ENCODE measurements around the gene CUBN. TPM values are rescaled to one million over a fixed set of nuclear protein-coding genes. Genes with fewer than 3 reads are reported as not detected.

The CUBN gene
- total and polyA plus RNA-seq, 8 donors, result under 0.01 to 16.3 (median 1.2) TPM

DNA sequence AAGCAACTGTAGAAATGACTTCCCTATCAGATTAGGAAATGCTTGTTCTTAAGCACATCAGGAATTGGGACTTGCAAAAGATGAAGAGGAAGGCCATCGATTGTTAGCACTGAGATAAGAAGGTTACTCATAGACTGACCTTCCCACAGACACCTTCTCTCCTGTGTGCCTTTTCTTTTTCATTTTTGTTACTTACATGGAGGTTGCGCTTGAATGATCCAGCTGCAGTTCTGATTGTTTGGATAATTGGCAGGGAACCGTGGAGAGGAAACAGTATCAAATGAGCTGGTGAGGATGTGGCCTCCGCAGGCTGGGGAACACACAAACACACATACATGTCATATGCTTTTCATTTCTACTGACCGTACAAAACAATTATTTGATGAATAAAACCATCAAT is 177.5 kb downstream of the CUBN start:
- TF ChIP-seq POLR2AphosphoS5 (IDR thresholded peaks at IDR 0.05), result no peak
- TF ChIP-seq EP300 (IDR thresholded peaks at IDR 0.05), result no peak
- TF ChIP-seq, protein P1, sequence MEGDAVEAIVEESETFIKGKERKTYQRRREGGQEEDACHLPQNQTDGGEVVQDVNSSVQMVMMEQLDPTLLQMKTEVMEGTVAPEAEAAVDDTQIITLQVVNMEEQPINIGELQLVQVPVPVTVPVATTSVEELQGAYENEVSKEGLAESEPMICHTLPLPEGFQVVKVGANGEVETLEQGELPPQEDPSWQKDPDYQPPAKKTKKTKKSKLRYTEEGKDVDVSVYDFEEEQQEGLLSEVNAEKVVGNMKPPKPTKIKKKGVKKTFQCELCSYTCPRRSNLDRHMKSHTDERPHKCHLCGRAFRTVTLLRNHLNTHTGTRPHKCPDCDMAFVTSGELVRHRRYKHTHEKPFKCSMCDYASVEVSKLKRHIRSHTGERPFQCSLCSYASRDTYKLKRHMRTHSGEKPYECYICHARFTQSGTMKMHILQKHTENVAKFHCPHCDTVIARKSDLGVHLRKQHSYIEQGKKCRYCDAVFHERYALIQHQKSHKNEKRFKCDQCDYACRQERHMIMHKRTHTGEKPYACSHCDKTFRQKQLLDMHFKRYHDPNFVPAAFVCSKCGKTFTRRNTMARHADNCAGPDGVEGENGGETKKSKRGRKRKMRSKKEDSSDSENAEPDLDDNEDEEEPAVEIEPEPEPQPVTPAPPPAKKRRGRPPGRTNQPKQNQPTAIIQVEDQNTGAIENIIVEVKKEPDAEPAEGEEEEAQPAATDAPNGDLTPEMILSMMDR (IDR thresholded peaks at IDR 0.05), result no peak
- TF ChIP-seq POLR2A (IDR thresholded peaks at IDR 0.05), result no peak
- no peaks in the 10 kb centered on the region for H3K27me3 ChIP-seq
- H3K4me1 ChIP-seq, result peaks cover 0 to 13% (median 2%) of the 10 kb centered on the region in 4 donors
- 43 to 65% (median 58%) methylated on average over 5 of the region's 5 CpGs for WGBS, 5 donors
- H3K9me3 ChIP-seq, result no peaks in the 10 kb centered on the region
- DNase-seq, result peak in 1 of 2 donors; percentile 32
- no peak overlapping the region for H3K27ac ChIP-seq
- H3K4me3 ChIP-seq, result no peak overlapping the region
- intact Hi-C loops (cut with DNase I; ENCODE audit: low total_unique reads), result no loop called here
- H3K36me3 ChIP-seq, result no peaks in the 10 kb centered on the region

DNA sequence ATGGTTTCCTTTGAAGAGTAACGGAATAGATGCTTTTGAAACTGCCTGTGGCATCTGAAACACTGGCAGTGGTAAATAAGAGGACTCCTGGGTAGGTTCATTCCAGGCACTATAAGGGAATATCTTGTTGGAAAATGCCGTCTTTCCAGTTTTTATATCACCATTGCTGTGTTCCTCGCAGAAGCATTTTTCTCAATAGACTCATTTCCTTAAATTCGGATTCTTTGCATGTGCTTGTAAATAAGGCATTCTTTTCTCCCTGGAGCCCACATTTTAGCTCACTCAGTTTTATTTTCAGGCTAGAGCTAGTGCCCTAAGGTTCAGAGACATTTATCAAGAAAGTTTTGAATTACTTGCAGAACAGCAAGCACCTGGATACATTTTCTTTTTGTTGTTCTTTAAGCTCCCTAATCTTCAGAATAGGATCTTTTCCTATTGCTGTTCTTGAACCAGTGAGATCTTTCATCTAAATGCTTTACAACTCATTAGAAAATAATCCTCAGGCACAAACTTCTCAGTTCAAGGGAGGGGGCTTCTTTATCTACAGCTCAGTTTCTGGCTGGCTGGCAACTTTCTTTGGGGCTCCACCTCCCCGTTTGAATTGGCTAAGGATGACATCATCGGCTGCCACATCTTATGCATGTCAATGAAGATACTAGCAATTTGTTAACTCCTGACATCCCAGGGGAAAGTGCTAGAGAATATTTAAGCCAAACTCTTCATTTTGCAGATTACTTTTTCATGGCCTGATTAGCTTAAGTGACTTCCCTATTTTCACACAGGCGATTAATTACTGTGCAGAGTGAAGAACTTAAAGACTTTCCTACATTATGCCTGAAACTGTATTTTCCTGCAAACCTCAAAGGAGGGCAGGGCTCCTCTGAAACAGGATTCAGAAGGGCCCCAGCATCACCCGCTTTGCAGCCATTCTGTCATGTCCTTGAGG is 178.7 kb downstream of the CUBN start:
- Histone ChIP-seq H3K27me3 (no peaks in the 10 kb centered on the region), H3K9me3 (no peaks in the 10 kb centered on the region), H3K36me3 (no peaks in the 10 kb centered on the region), H3K27ac (peak overlapping the region in 1 of 5 donors; percentile 13), H3K4me3 (no peak overlapping the region), H3K4me1 (peaks cover 0 to 13% (median 2%) of the 10 kb centered on the region in 4 donors)
- intact Hi-C loops (cut with DNase I; ENCODE audit: low total_unique reads), result no loop called here
- WGBS, 5 donors, result 46 to 49% (median 47%) methylated on average over 8 of the region's 8 CpGs
- peak in 1 of 2 donors; percentile 85 for DNase-seq
- no peak for TF ChIP-seq POLR2A (IDR thresholded peaks at IDR 0.05)

GRCh38 chr10:16949816-16950215 is 179.8 kb downstream of the CUBN start:
- Histone ChIP-seq H3K27me3 (no peaks in the 10 kb centered on the region), H3K4me3 (no peak overlapping the region), H3K9me3 (no peaks in the 10 kb centered on the region), H3K36me3 (no peaks in the 10 kb centered on the region), H3K27ac (no peak overlapping the region), H3K4me1 (peaks cover 0 to 13% (median 2%) of the 10 kb centered on the region in 4 donors)
- WGBS, 5 donors, result 70 to 92% (median 86%) methylated on average over 11 of the region's 11 CpGs
- no peak for DNase-seq
- TF ChIP-seq, protein P1 (IDR thresholded peaks at IDR 0.05), result no peak
- TF ChIP-seq POLR2AphosphoS5 (IDR thresholded peaks at IDR 0.05) (no peak), EP300 (IDR thresholded peaks at IDR 0.05) (no peak), POLR2A (IDR thresholded peaks at IDR 0.05) (no peak)
- intact Hi-C loops (cut with DNase I; ENCODE audit: low total_unique reads), result no loop called here

- H3K4me3 ChIP-seq, result no peak overlapping the region
- no peak overlapping the region for H3K27ac ChIP-seq
- intact Hi-C loops (cut with DNase I; ENCODE audit: low total_unique reads), result no loop called here
- peak in 1 of 2 donors; percentile 36 for DNase-seq
- H3K4me1 ChIP-seq, result peaks cover 0 to 13% (median 2%) of the 10 kb centered on the region in 4 donors
- H3K27me3 ChIP-seq, result no peaks in the 10 kb centered on the region
- 81 to 90% (median 87%) methylated on average over 12 of the region's 12 CpGs for WGBS, 5 donors
- H3K9me3 ChIP-seq, result no peaks in the 10 kb centered on the region
- H3K36me3 ChIP-seq, result no peaks in the 10 kb centered on the region
- TF ChIP-seq POLR2A (IDR thresholded peaks at IDR 0.05) (no peak), POLR2AphosphoS5 (IDR thresholded peaks at IDR 0.05) (no peak), EP300 (IDR thresholded peaks at IDR 0.05) (no peak)
- TF ChIP-seq, protein P1 (IDR thresholded peaks at IDR 0.05), result no peak
Measured at GRCh38 chr10:16948361-16948760, 181.2 kb downstream of the CUBN start.
